Cardiac fibroblast (primary cell): ENCODE data around the gene HECW1.
A peak's percentile ranks its signal among the peaks of the same experiment; 100 is the strongest.
"Not testable (repeated sequence)": the region's sequence is repeated elsewhere in the genome, so short reads cannot be mapped to it uniquely, and the experiment has no call there.

Experiments used
- DNase-seq, 2 donors: peaks; one replicate each; pipeline versions ENCODE4 v3.0.0 to v3.0.0-alpha.2; 2010; ENCODE audit warnings: low read depth in 2 of 2
- H3K4me3 ChIP-seq, 2 donors: replicated peaks in 1 of 2; 1 replicate in 1 of 2; 2 replicates in 1 of 2; pipeline ENCODE4 v1.5.1; 2011; ENCODE audit warnings: low read depth in 2 of 2, low read length in 2 of 2, mild to moderate bottlenecking in 2 of 2, moderate library complexity in 1 of 2
- TF ChIP-seq, protein P1 (sequence below): IDR thresholded peaks from one replicate; pipeline ENCODE4 v1.5.1; 2011; ENCODE audit warnings: low read depth, mild to moderate bottlenecking, low read length, inconsistent platforms

HECW1 gene

DNA sequence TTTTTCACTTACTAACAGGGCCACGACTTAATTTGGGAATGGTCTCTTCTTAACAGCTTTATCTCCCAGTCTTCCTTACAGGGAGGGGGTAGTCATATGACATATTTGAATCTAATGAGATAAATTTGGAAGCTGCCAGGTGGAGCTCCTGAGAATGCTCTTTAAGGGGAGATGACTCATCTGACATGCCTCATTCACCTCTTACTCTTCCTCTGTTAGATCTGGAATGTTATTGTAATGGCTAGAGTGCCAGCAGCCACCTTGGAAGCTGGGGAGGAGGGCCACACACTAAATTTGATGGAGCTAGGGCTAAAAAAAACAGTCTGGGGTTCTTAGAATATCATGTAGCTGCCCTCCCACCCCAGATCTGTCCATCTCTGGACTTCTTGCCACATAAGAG, 22.7 kb downstream of the HECW1 start:
- no peak for DNase-seq
- TF ChIP-seq, protein P1, sequence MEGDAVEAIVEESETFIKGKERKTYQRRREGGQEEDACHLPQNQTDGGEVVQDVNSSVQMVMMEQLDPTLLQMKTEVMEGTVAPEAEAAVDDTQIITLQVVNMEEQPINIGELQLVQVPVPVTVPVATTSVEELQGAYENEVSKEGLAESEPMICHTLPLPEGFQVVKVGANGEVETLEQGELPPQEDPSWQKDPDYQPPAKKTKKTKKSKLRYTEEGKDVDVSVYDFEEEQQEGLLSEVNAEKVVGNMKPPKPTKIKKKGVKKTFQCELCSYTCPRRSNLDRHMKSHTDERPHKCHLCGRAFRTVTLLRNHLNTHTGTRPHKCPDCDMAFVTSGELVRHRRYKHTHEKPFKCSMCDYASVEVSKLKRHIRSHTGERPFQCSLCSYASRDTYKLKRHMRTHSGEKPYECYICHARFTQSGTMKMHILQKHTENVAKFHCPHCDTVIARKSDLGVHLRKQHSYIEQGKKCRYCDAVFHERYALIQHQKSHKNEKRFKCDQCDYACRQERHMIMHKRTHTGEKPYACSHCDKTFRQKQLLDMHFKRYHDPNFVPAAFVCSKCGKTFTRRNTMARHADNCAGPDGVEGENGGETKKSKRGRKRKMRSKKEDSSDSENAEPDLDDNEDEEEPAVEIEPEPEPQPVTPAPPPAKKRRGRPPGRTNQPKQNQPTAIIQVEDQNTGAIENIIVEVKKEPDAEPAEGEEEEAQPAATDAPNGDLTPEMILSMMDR, result no peak
- H3K4me3 ChIP-seq, result no peak overlapping the region

DNA sequence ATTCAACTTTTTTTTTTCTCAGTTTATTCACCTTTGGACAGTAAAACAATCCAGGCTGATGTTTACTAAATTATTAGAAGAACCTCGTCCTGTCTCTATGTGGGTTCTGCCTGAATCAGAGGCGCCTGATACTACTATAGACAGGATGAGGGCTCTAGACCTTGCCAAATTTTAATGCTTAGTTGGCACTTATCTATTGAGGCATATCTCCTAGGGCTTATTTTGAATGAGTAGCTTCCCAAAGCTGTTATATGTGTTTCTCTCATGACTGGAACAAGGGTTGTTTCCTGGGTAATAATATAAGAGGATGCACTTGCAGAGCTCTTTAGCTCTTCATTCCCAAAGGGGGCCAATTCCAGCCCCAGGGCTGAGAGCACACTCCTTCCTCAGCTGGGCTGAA, 23.6 kb downstream of the HECW1 start:
- TF ChIP-seq, protein P1, result no peak
- no peak overlapping the region for H3K4me3 ChIP-seq
- no peak for DNase-seq

DNA sequence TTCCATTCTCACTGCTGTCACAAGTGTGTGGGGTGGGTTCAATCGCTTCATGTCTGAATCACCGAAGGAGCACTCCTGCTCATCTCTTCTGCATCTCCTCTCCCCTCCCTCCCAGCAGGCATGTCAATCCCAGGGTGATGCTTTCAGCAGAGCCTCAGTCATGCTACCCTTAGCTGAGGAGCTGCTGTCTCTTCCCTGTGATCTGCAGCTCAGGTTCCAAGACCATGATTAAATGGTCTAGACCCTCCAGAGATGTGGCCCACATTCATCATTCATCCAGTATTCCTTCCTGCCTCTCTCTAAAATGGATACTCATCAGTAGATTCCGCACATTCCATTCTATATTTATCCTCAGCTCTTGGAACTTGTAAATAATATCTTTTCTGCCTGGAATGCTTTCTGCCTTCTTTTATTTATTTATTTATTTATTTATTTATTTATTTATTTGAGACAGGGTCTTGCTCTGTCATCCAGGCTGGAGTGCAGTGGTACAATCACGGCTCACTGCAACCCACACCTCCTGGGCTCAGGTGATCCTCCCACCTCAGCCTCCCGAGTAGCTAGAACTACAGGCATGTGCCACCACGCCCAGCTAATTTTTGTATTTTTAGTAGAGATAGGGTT, 24.8 kb downstream of the HECW1 start:
- H3K4me3 ChIP-seq, result not testable (repeated sequence)
- DNase-seq, result peak in 1 of 2 donors; percentile 18

DNA sequence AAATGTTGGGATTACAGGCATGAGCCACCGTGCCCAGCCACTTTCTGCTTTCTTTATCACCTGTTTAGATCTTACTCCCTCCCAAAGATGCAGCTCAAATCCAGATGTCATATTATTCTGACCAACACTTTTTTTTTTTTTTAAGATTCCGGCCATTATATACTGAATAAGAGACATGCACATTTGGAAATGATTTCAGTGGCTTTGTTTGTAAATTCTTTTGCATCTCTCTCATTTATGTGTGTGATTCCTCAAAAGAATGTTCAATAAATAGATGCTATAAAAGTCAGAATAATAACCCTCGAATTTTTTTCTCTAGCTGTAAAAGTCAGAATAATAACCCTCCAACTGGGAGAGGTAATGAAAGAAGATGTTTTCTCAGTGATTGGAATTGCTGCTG, 25.4 kb downstream of the HECW1 start:
- TF ChIP-seq, protein P1, result no peak
- DNase-seq, result no peak
- H3K4me3 ChIP-seq, result no peak overlapping the region

DNA sequence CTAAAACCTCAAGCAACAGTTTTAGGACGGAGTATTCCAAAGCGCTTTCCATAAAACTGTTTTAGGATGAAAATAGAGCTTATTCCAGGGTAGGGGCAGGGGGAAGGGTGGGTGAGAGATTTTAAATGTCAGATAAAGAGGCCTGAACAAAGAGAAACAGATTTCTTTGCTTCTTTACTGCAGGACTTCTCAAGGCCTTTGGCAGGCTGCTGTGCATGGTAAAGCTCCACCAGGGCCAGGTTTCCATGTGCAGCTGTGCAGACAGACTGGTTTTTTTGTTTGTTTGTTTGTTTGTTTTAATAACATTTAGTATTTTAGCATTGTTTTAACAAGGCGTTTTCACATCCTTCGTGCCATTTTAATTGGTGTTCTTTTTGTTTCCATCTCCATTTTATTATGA, 26.3 kb downstream of the HECW1 start:
- TF ChIP-seq, protein P1, result no peak
- no peak for DNase-seq

DNA sequence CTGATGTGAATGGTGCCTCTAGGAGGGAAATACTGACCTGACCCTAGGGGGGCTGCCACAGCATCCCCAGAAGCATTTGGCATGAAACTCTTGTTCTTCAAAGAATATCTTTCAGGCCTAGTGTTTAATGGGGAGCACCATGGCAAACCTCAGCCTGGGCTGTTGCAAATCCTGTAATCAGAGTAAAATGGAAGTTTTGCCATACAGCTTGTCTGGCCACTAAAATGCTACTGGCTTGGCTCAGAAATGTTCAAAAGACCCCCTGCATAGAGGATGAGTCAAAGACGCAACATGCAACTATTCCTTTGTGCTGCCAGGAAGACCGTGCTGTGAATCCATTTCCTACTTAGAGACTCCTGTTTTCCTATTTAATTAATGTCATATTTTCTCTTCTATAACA, 26.7 kb downstream of the HECW1 start:
- H3K4me3 ChIP-seq, result no peak overlapping the region
- DNase-seq, result peak; percentile 11 to 19
- TF ChIP-seq, protein P1, result no peak

More for the DNA sequence above, 26.3 kb downstream of the HECW1 start:
- H3K4me3 ChIP-seq, result no peak overlapping the region

DNA sequence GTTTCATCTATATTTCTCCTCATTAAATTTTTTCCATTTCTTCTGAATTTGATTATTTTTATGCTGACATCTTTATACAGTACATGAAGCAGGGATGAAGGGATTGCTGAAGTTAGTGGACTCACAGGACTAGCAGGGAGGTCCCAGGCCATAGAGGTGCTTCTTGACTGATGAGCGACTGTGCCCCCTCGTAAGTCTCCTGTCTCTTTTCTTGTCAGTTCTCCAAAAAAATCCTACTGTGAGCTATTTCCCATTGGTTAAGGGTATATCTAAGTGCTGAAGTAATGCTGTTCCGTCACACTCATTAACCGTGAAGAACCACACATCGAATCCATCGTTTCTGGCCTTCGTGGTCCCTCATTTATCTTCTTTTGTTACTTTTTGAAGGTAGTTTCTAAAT, 27.7 kb downstream of the HECW1 start:
- TF ChIP-seq, protein P1, result no peak
- H3K4me3 ChIP-seq, result no peak overlapping the region
- DNase-seq, result no peak
